ENCODE measurements around the gene GALNT12. TPM values are rescaled to one million over a fixed set of nuclear protein-coding genes. Genes with fewer than 3 reads are reported as not detected.

Gene GALNT12
- total RNA-seq, 2 donors from 2014 or later = 0.91 to 1.1 TPM

DNA sequence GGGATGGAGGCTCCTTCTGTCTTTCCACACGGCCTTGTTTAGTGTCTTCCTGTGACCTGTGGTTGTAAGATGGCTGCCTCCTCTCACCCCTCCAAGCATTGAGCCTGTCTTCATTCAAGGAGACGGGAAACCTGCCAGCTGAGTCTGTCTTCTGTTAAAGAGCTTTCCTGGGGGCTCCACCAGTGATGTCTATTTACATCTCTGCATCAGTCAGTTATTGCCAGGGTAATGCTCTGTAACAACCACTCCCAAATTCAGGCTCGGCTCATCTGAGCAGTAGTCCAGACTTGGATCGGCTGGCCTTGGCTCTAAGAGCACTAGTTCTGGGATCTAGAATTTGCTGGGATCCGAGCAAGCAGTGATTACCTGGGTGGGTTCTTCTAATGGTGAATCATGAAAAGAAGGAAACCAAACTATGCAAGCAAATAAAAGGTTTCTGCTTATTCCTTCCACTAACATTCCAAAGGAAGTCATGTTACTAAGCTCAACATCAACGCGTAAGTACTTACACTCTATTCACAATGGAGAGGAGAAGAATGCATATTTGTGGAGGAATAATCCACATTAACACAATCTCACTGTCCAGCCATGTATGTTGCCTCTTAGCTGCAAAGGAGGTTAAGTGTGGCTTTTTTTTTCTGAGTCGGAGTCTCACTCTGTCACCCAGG, 61.7 kb downstream of the GALNT12 start:
- DNase-seq (no peak), ATAC-seq (no peak)
- intact Hi-C loops (cut with DNase I) = no loop called here

DNA sequence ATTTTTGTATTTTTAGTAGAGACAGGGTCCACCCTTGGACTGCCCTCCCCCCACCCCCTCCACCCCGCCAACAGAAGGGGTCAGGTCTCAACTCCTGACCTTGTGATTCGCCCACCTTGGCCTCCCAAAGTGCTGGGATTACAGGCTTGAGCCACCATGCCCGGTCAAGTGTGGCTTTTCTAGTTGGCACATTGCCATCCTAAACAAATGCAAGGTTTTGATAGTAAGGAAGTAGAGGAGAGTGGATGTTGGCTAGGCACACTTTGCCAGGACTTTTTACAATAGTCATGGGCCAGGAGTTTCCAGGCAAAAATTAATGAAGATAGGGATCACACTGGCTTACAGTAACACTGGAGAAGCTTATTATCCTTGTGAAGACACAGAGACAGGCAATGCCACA, 62.4 kb downstream of the GALNT12 start:
- intact Hi-C loops (cut with DNase I) = no loop called here
- DNase-seq (no peak), ATAC-seq (no peak)

DNA sequence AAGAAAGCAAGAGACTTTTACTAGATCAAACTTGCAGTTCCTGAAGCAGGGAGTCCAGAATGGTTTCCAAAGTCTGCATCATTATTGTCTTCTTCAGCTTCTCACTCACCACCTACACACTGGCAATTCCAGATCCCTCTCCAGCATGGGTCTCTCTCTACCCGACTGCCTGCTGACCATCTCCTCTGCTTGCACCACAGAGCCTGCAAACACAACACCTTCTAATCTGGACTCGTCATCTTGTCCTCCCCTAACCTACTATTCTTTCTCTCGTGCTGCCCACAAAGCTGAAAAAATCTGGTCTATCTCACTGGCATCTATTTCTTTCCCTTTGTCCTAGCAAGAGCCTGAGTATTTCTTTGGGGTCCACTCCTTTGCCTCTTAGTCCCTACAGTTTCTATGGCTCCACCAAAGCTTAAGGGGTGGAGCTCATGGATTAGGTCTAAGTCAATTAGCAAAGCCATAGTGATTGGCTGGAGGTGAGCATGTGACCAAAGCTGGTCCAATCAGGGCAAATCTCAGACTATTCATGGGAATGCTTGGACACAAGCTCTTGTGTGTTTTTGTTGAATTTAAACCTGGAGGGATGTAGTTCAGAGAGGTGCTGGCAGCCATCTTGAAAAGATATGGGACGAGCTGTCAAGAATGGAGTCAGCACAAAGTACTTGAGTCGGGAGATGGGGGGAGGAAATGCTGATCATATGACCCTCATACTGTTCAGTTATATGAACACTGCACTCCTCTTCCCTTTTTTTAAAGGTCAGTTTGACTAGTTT, 63.5 kb downstream of the GALNT12 start:
- no peak for ATAC-seq
- intact Hi-C loops (cut with DNase I) = no loop called here

DNA sequence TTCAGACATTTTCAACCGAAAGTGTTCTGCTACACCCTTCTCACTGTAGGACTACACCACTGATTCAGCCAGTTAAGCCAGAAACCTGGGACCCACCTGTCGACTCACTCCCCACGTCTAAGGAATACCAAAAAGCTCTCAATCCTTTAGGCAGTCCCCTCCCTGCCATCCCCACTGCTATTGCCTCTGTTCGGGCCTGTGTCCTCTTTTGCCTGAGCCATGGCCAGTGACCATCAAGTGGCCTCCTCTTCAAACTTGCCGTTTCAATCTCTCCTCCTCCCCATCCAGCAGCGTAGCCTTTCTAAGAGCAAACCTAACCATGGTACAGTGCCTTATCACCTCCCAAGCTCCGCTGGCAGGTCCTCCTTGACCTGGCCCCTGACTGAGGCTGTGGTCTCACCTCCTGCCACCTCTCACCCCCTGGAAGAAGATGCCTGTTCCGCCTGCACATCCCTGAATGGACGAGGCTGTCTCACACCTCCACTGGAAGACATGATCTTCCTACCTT, 64.1 kb downstream of the GALNT12 start:
- intact Hi-C loops (cut with DNase I) = no loop called here
- DNase-seq (no peak), ATAC-seq (no peak)

More for the DNA sequence above, 63.5 kb downstream of the GALNT12 start:
- DNase-seq = no peak

DNA sequence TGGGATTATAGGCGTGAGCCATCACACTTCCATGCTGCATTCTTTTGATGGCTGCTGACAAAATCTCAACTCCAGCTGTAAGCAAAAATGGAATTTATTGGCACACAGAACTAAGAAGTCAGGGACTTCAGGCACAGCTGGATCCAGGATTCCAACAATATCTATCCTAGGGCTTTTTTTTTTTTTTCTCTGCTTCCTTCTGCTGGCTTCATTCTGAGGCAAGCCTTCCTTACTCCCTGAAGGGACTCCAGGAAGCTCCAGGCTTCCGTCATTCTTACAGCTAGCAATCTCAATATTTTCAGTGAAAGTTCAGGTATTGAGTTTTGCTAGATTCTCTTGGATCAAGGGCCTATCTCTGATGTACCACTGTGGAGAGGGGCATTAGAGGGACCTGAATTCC, 66.1 kb downstream of the GALNT12 start:
- intact Hi-C loops (cut with DNase I) = no loop called here
- peak in 1 of 2 donors; percentile 7 for ATAC-seq

DNA sequence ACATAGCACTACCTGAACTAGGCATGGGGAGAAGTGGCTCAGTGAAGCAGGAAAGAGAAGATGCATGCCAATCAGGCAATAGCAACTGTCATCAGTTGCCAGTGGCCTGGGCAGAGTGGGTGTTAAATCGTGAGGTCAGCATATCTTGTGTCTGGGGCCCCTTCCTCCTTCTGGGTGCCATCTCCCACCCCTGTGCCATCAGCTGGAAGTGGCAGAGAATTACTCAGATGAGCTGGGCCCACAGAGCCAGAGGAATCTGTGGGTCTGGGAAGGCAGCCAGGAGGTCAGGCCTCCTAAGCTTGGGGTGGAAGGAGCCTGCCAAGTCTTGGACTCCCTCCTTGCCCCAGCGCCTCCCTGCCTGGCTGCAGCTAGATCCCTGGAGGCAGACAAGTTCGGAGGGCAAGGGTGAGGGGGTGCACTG, 66.5 kb downstream of the GALNT12 start:
- intact Hi-C loops (cut with DNase I) = no loop called here
- peak; percentile 74 for DNase-seq

More for the DNA sequence above, 66.1 kb downstream of the GALNT12 start:
- no peak for DNase-seq

DNA sequence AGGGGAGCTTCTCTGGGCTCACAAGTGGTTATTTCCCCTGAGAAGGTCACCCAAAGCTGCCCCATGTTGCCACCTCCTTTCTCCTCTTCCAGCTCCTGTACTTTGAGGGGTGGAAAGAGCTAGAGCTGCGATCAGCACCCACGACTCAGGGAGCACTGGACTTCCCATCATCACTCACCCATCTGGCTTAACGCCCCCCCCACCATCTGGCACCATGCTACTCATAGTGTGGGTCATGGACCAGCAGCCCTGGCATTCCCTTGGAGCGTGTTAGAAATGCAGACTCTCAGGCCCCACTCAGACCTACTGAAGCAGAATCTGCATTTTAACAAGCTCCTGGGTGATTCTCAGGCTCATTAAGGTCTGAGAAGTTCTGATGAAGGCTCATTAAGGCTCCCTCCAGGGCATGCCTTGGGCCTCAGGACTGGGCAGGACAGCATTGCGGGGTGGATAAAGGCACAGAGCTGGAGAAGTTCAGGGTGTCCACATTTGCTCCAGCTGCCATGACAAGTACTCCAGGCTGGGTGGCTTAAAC, 67.3 kb downstream of the GALNT12 start:
- ATAC-seq (no peak), DNase-seq (no peak)
- intact Hi-C loops (cut with DNase I) = no loop called here

More for the DNA sequence above, 66.5 kb downstream of the GALNT12 start:
- ATAC-seq = peak; percentile 80 to 90

DNA sequence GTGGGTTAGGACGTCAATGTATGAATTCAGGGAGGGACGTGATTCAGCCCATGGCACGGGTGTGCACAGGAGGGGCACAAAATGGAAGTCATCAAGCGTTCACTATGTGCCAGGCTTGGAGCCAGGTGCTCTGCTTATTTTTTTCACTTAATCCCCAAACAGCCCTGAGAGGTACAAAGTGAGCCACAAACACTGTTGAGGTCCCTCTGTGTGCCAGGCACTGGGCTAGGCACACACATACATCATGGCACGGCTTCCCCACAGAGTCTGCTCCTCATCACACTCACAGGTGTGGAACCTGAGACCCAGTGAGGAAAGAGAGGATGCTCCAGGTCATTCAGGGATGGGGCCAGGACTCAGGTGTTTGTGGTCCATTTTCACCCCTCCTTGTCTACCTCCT, 68.1 kb downstream of the GALNT12 start:
- DNase-seq (no peak), ATAC-seq (no peak)
- intact Hi-C loops (cut with DNase I) = no loop called here

DNA sequence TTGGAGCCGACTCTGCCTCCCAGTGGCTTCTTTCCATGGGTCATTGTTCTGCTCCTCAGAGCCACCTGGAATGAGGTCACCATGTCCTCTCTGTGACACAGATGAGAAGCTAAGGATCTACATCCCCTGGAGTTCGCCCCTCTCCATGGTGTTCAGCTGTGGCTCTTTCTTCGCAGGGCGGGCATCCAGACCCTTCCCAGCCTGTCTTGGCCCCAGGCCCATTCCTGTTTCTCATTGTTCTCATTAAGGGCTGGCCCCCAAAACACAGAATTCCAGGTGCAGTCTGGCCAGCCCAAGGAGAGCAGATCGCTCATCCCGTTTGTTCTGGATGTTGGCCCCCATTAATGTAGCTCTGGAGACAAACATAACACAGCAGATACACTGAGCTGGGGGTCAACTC, 69.8 kb downstream of the GALNT12 start:
- intact Hi-C loops (cut with DNase I) = no loop called here
- no peak for DNase-seq
- ATAC-seq = no peak

DNA sequence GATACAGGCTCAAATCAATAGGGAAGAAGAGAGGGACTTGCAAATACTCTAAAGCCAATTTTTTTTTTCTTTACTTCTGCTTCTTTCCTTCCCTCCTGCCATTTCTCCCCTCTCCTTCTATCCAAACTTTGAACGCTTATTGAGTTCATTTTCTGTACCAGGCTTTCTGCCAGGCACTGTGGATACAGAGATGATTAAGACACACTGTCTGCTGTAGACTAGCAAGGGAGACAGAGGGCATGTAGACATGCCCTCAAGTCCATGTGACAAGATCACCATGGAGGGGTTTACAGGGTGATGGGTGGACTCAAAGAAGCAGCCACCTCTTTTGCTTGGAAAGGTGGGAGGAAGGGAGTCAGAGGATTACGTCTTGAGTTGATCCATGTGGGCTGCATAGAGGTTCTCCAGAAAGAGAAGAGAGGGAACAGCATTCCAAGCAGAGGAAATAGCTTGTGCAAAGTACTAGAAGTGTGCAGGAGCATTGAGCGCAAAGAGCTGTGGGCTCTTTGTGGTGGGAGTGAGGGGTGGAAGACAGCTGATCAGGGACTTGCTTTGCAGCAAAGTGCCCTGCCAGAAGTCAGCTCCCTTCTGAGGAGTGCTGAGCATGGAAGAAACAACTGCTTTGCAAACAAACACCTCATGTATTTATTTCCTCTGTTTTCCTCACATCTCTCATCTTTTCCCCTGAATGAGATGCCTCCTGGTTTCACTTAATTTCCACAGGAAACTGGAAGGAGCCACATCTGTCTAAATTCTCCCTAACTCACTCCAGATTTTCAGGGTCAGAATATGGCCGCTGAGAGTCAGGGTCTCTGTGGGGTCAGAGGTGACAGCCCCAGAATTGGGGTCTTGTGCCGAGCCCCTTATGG, 71.9 kb downstream of the GALNT12 start:
- no peak for DNase-seq
- intact Hi-C loops (cut with DNase I) = no loop called here
- ATAC-seq = peak; percentile 19 to 22

DNA sequence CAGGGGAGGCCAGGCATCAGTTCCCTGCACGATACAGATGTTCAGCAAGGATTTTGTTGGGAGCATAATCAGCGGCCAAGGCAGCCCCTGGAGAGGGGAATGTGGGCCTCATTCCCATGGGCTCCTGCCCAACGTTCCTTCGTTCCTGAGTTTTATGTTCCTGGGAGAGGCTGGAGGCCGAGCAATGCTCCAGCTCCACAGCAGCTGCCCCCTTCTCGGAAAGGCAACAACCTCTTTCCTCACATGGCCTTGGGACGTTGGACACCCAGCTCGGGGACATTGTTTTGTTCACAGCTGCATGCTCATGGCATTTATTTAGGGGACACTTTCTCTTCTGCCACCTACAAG, 72.5 kb downstream of the GALNT12 start:
- intact Hi-C loops (cut with DNase I) = no loop called here
- no peak for DNase-seq
- ATAC-seq = peak; percentile 38 to 64

DNA sequence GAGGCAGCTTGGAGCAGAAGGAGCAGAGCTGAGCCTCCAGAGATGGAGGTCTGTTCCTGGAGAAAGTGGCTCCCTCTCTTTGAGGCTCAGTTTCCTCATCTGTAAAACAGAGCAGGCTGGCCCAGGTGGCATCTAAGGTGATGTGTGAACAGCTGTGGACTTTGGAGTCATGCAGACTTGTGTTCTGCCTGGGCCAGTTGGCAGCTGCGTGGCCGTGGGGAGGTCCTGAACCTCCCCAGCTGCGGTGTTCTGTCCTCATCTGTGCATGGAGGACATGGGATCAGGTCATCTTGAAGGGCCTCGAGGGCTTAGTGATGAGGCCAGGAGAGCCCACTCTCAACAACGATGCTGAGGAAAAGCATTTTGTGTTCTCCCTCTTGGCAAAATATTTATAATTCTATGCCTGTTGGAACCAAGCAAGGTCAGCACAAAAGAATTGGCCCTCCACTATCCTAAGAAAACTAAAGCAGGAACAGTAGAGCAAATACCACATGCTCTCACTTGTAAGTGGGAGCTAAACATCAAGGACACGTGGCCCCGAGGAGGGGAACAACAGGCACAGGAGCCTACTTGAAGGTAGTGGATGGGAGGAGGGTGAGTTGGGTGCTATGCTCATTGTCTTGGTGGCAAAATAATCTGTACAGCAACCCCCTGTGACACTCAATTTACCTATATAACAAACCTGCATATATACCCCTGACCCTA, 73.0 kb downstream of the GALNT12 start:
- ATAC-seq = no peak
- DNase-seq = no peak
- intact Hi-C loops (cut with DNase I) = no loop called here

DNA sequence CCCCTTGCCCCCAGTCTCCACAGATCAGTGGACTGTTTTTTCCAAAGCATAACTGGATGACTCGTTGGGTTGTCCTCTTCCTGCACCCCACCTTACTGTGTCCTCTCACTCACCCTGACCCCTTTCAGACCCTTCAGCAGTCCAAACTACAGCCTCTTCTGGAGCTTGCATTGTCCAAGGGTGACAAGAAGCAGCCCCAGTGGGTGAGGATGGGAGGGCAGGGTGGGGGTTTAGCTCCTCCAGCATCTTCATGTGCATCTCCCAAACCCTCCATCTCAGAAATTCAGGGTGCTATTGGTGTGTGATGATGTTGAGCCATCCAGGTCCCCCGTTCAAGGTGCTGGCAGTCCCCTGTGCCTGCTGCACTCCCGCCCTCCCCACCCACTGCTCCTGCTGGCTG, 73.9 kb downstream of the GALNT12 start:
- intact Hi-C loops (cut with DNase I) = no loop called here
- no peak for DNase-seq
- no peak for ATAC-seq

DNA sequence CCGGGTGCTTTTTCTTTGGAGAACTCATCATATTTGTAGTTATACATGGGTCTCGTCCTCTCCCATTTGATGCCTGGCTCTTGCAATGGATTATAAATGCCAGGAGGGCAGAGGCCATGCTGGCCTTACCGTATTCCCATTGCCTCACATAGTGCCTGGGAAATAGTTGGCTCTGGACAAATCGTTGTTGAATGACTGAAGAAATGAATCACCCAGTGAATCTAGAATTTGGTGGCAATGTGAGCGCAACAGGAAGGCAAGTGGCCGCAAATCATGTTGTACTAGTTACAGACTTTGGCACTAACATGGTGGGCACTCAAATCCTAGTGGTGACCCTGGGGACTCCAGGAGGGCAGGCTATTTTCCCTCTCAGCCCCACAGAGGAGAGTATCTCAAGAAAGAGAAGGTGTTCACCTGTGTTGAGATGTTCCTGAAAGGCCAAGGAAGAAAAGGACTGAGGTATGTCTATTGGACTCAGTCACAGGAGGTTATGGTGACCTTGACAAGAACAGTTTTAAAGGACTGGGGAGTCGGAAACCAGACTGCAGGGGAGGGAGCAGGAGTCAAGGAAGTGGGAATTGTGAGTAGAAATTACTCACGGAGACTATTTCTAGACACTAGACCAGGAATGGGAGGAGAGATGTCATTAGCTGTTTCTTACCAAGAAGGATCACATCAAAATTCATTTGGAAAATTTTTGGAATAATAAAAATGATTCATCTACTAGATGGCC, 74.5 kb downstream of the GALNT12 start:
- intact Hi-C loops (cut with DNase I) = no loop called here
- DNase-seq (no peak), ATAC-seq (peak in 1 of 2 donors; percentile 61)

DNA sequence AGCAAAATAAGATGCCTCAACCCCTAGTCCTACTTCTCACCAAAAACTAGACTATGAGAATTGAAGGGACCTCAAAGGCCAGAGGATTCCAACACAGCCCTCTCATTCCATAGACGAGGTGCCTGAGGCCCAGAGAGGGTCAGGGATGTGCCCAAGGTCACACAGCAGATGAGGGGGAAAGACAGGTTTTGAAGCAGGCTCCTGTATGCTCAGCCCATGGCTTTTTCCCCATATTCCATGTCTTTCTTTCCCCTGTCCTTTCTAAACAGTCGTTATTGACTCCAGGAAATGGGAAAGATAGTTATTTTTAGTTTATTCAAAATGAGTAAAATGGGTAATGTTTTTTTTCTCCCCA, 75.1 kb downstream of the GALNT12 start:
- peak in 1 of 2 donors; percentile 30 for ATAC-seq
- intact Hi-C loops (cut with DNase I) = no loop called here
- no peak for DNase-seq

DNA sequence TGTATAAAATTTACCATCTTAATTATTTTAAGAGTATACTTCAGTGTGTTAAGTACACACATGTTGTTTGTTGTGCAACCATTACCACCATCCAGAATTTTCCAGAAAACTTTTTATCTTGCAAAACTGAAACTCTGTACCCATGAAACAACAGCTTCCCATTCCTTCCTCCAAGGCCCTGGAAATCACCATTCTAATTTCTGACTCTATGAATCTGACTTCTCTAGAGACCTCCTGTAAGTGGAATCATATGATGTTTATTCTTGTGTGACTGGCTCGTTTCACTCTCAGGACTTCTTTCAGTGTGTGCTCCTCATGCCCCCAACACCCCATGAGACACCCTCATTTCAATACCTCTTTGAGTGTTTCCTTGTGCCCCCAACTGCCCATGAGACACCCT, 75.8 kb downstream of the GALNT12 start:
- ATAC-seq (no peak), DNase-seq (no peak)
- intact Hi-C loops (cut with DNase I) = no loop called here

DNA sequence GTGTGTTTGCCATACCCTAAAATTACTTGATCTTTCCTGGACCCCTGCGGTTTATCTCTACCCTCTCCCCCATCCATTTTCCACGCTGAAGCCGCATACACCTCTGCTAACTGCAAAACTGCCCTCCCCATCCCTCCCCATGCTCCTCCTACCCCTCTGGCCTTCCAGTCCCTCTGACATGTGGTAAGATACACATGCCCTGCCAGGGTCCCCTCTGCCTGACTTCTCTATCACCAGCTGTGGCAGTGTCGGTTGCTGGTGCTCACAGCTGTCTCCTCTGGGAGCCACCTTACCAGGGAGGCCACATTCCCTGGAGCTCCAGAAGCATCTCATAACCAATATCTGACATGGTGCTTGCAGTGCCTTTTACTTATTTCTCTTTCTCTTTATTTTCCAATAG, 77.4 kb downstream of the GALNT12 start:
- intact Hi-C loops (cut with DNase I) = no loop called here
- ATAC-seq (no peak), DNase-seq (no peak)

DNA sequence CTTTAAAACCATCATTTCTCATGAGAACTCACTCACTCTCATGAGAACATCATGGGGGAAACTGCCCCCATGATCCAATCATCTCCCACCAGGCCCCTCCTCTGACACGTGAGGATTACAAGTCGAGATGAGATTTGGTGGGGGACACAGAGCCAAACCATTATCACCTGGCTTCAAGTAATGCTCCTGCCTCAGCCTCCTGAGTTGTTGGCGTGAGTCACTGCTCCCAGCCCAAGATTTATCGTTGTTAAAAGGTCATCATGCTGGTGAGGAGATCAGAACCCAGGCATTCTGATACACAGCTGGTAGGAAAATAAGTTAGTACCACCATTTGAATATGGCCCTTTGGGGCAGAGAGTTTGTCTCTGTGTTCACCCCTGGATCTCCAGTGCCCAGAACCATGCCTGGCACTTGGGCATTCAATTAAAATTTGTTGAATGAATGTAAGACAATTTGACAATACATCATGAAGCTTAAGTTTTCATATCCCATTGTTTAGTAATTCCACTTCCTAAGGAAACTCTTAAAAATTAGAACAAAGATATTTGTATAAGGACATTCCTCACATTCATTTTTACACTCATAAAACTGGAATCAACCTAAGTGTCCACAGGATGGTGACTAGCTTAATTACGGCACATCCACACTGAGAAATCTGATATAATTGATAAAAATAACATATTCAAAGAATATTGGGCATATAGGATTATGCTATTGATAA, 78.3 kb downstream of the GALNT12 start:
- DNase-seq (no peak), ATAC-seq (no peak)
- intact Hi-C loops (cut with DNase I) = no loop called here
